HepG2 (cell line): Measurements from ENCODE around the gene IRAK1BP1. TPM values are rescaled to one million over a fixed set of nuclear protein-coding genes. Genes with fewer than 3 reads are reported as not detected.

ENCODE experiments used
- ATAC-seq: fragments of 200-7000 bp; cut with Tn5 transposase; 3 replicates; pipeline ENCODE4 v1.9.1; 2020; ENCODE audit warnings: mild to moderate bottlenecking, moderate library complexity
- BruUV-seq: library from RNA; stranded (reverse); fragments of 400-500 nt; replicated peaks from 2 replicates; lab custom pipeline; 2021; lab: Mats Ljungman, UMichigan
- CTCF ChIA-PET: fragments of 300-600 bp; formaldehyde crosslinking; extraction: SDS; loops from one replicate; lab custom pipeline; 2021; ENCODE audit warnings: low total read pairs, inconsistent platforms, low intra/inter-chr PET ratio; lab: Yijun Ruan, JAX
- POLR2A ChIA-PET: fragments of 350-600 bp; sonication (Branson Sonifier 250); formaldehyde crosslinking; loops from one replicate; lab custom pipeline; 2020; ENCODE audit warnings: antibody characterized with exemption, inconsistent platforms; lab: Yijun Ruan, JAX
- DNase-seq: peaks from one replicate; pipeline ENCODE4 v3.0.0-alpha.2; 2015; ENCODE audit warnings: low spot score
- FAIRE-seq: peaks from 3 replicates; lab custom pipeline; 2011; peaks lifted over from hg19 to GRCh38; lab: Jason Lieb, UNC
- H2AFZ ChIP-seq: one replicate; pipeline ENCODE4 v1.6.1; 2011; ENCODE audit warnings: low read length, inconsistent platforms
- H3K27ac ChIP-seq: fragments of 300-600 bp; 3 replicates; pipeline ENCODE4 v1.8.0; 2011; ENCODE audit warnings: mixed run types, mild to moderate bottlenecking, mixed read lengths, low read length, inconsistent platforms; ENCODE audit not compliant: insufficient read depth; ENCODE audit errors: extremely low read length
- H3K27me3 ChIP-seq, 2 experiments: fragments of 200-600 bp in 1 of 2; 2 replicates in 1 of 2; 3 replicates in 1 of 2; pipeline versions ENCODE4 v1.6.0 to v1.8.0; 2011; ENCODE audit warnings: low read length in 2 of 2, mild to moderate bottlenecking in 2 of 2, moderate library complexity in 2 of 2, inconsistent platforms in 1 of 2; ENCODE audit not compliant: insufficient read depth in 2 of 2, control insufficient read depth in 1 of 2
- H3K36me3 ChIP-seq, 2 experiments: fragments of 200-600 bp in 1 of 2; replicated peaks in 1 of 2; 2 replicates in 1 of 2; 3 replicates in 1 of 2; pipeline versions ENCODE4 v1.5.1 to v1.8.0; 2011; ENCODE audit warnings: low read length in 2 of 2, inconsistent platforms in 1 of 2; ENCODE audit not compliant: insufficient read depth in 2 of 2, control insufficient read depth in 1 of 2
- H3K4me1 ChIP-seq: 2 replicates; pipeline ENCODE4 v1.5.1; 2012; ENCODE audit warnings: low read length, inconsistent platforms; ENCODE audit not compliant: insufficient read depth
- H3K4me2 ChIP-seq: 2 replicates; pipeline ENCODE4 v1.6.0; 2011; ENCODE audit warnings: low read depth, low read length, inconsistent platforms
- H3K4me3 ChIP-seq, 3 experiments: fragments of 200-600 bp in 1 of 3; sonication (generic), shearing (Covaris generic) in 1 of 3; replicated peaks in 1 of 3; 2 replicates each; pipeline ENCODE4 v1.5.1; 2011 to 2016; ENCODE audit warnings: low read length in 3 of 3, inconsistent platforms in 2 of 3, low read depth in 2 of 3, mild to moderate bottlenecking in 2 of 3, control low read depth in 1 of 3, mixed read lengths in 1 of 3; ENCODE audit not compliant: insufficient read depth in 1 of 3
- H3K79me2 ChIP-seq: one replicate; pipeline ENCODE4 v1.6.1; 2011; ENCODE audit warnings: low read length, inconsistent platforms; ENCODE audit not compliant: insufficient read depth
- H3K9ac ChIP-seq: 2 replicates; pipeline ENCODE4 v1.6.0; 2011; ENCODE audit warnings: mild to moderate bottlenecking, low read depth, low read length, inconsistent platforms; ENCODE audit not compliant: insufficient read depth
- H3K9me3 ChIP-seq: 2 replicates; pipeline ENCODE4 v1.5.1; 2012; ENCODE audit warnings: mild to moderate bottlenecking, low read length
- H4K20me1 ChIP-seq: 2 replicates; pipeline ENCODE4 v1.6.0; 2011; ENCODE audit warnings: inconsistent platforms, mild to moderate bottlenecking, low read length, moderate library complexity; ENCODE audit not compliant: insufficient read depth
- ATF7-NPFF ChIP-seq: sonication (generic); formaldehyde crosslinking; IDR thresholded peaks from 2 replicates; pipeline ENCODE4 v1.8.1; 2023; ENCODE audit warnings: mild to moderate bottlenecking, low read depth, missing genetic modification reagents, moderate library complexity
- CCAR2 ChIP-seq: fragments of 200-400 bp; formaldehyde crosslinking; optimal IDR thresholded peaks from 2 replicates; pipeline ENCODE3; 2018; ENCODE audit warnings: low read depth, mild to moderate bottlenecking, low read length, moderate library complexity
- FOXA3 ChIP-seq: IDR thresholded peaks from 2 replicates; pipeline ENCODE4 v1.6.1; 2016; ENCODE audit warnings: missing genetic modification reagents, missing compliant biosample characterization
- NAIF1 ChIP-seq: sonication (generic); formaldehyde crosslinking; IDR thresholded peaks from 2 replicates; pipeline ENCODE4 v1.5.0; 2020; ENCODE audit warnings: mild to moderate bottlenecking, missing genetic modification reagents, borderline replicate concordance
- ZFP37 ChIP-seq: sonication (generic); formaldehyde crosslinking; IDR thresholded peaks from 2 replicates; pipeline ENCODE4 v1.4.0; 2020; ENCODE audit warnings: missing genetic modification reagents, borderline replicate concordance
- ZFP82 ChIP-seq: sonication (generic); formaldehyde crosslinking; IDR thresholded peaks from 2 replicates; pipeline ENCODE4 v1.5.1; 2020; ENCODE audit warnings: mild to moderate bottlenecking, missing genetic modification reagents, borderline replicate concordance
- ZMYM2 ChIP-seq: sonication (generic); formaldehyde crosslinking; IDR thresholded peaks from 2 replicates; pipeline ENCODE4 v1.8.0; 2022; ENCODE audit warnings: mild to moderate bottlenecking, missing genetic modification reagents
- ZNF280D ChIP-seq: sonication (generic); formaldehyde crosslinking; IDR thresholded peaks from 2 replicates; pipeline ENCODE4 v1.5.1; 2020; ENCODE audit warnings: mild to moderate bottlenecking, missing genetic modification reagents
- ZNF557 ChIP-seq: sonication (generic); formaldehyde crosslinking; IDR thresholded peaks from 2 replicates; pipeline ENCODE4 v1.4.0; 2020; ENCODE audit warnings: missing genetic modification reagents
- ZNF761 ChIP-seq: sonication (generic); formaldehyde crosslinking; conservative IDR thresholded peaks from 2 replicates; pipeline ENCODE4 v1.4.0; 2020; ENCODE audit warnings: mild to moderate bottlenecking, missing genetic modification reagents
- WGBS: methylation state at CpG from one replicate; pipeline ENCODE4 v1.1.6; 2017; ENCODE audit warnings: low lambda C conversion rate; 5-methylcytosine and 5-hydroxymethylcytosine counted together
- in situ Hi-C: cut with HindIII; loops from 2 replicates; pipeline ENCODE4 v1.10.0; 2017; ENCODE audit warnings: low pct_unique_long_range_greater_than_20kb; ENCODE audit not compliant: extremely low pct_ligation_motif_present
- intact Hi-C: fragments of 100-400 bp; cut with micrococcal nuclease; formaldehyde crosslinking; loops from one replicate; pipeline ENCODE4 v1.10.0; 2022; ENCODE audit not compliant: unreplicated experiment
- polyA plus RNA-seq, 8 experiments: library from polyadenylated mRNA; depleted of rRNA in 3 of 8; stranded (reverse) in 7 of 8; unstranded in 1 of 8; fragments of >200 nt; fragmentation: Illumina TruSeq in 4 of 8; extraction: Trizol in 4 of 8; gene quantifications; 2 replicates each; pipeline versions ENCODE4 v1.2.1 to v1.2.3, GENCODE V29; 2011 to 2016; ENCODE audit warnings: low read depth in 4 of 8, missing spikeins in 1 of 8, mixed read lengths in 1 of 8; ENCODE audit not compliant: insufficient read depth in 1 of 8
- total RNA-seq, 5 experiments: library from RNA; depleted of rRNA; stranded (reverse); fragments of >200 nt; fragmentation: Illumina TruSeq; extraction: Trizol; gene quantifications; 2 replicates each; pipeline ENCODE4 v1.2.3, GENCODE V29; 2016; ENCODE audit warnings: low read depth in 1 of 5
- TF ChIP-seq, protein P1 (sequence below): sonication (generic); formaldehyde crosslinking; IDR thresholded peaks from 2 replicates; pipeline ENCODE4 v1.8.1; 2023; ENCODE audit warnings: mild to moderate bottlenecking, missing genetic modification reagents
- TF ChIP-seq, protein P2 (sequence below): sonication (generic); formaldehyde crosslinking; IDR thresholded peaks from 2 replicates; pipeline ENCODE4 v1.4.0; 2020; ENCODE audit warnings: missing genetic modification reagents, borderline replicate concordance

The IRAK1BP1 gene
- total and polyA plus RNA-seq, 2 of the 13 experiments (the other 11 are each of a cell fraction or from before 2014, with no cell fraction given), result 0.86 to 1.5 TPM

DNA sequence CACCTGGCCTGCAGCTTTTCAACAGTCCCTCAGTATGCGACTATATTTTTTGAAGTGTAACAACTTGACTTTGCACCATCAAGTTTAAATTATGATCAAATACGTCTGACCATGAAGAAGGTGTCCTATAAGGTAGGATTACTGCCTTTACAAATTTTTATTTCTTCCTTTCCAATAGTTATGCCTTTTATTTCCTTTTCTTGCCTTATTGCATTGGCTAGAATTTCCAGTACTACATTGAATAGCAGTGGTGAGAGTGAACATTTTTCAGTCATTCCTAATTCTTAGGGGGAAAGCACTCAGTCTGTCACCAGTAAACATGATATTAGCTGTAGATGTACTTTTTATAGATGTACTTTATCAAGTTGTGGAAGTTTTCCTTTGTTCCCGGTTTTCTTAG is 81.4 kb downstream of the IRAK1BP1 start:
- Histone ChIP-seq H3K4me3 (no peak overlapping the region), H3K36me3 (peaks cover 14 to 81% of the 10 kb centered on the region in 2 experiments), H2AFZ (no peak overlapping the region), H3K27me3 (no peaks in the 10 kb centered on the region), H3K9me3 (peaks cover 22% of the 10 kb centered on the region), H3K4me2 (no peak overlapping the region), H4K20me1 (no peaks in the 10 kb centered on the region), H3K4me1 (no peaks in the 10 kb centered on the region), H3K9ac (no peak overlapping the region), H3K27ac (no peak overlapping the region), H3K79me2 (no peaks in the 10 kb centered on the region)
- FAIRE-seq, result no peak
- ChIA-PET CTCF (no interaction called here), POLR2A (no interaction called here)
- intact Hi-C loops (no loop called here), in situ Hi-C loops (no loop called here)
- BruUV-seq, result no TSS peak
- peak; percentile 98 for TF ChIP-seq ZNF280D
- TF ChIP-seq, protein P1, sequence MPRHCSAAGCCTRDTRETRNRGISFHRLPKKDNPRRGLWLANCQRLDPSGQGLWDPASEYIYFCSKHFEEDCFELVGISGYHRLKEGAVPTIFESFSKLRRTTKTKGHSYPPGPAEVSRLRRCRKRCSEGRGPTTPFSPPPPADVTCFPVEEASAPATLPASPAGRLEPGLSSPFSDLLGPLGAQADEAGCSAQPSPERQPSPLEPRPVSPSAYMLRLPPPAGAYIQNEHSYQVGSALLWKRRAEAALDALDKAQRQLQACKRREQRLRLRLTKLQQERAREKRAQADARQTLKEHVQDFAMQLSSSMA (CRISPR knock-in tag), result no peak
- TF ChIP-seq ZMYM2, result peak; percentile 75
- no peak for DNase-seq
- ATAC-seq, result no peak
- WGBS, result 100% methylated on average over 3 of the region's 3 CpGs

- Histone ChIP-seq H2AFZ (no peak overlapping the region), H3K4me2 (no peak overlapping the region), H3K9me3 (peaks cover 22% of the 10 kb centered on the region), H3K36me3 (peaks cover 9 to 59% of the 10 kb centered on the region in 2 experiments), H3K27me3 (no peaks in the 10 kb centered on the region), H3K27ac (no peak overlapping the region), H3K4me3 (no peak overlapping the region), H3K9ac (no peak overlapping the region), H3K4me1 (no peaks in the 10 kb centered on the region), H4K20me1 (no peaks in the 10 kb centered on the region), H3K79me2 (no peaks in the 10 kb centered on the region)
- ChIA-PET POLR2A (no interaction called here), CTCF (no interaction called here)
- WGBS, result 92% methylated on average over 1 of the region's 1 CpG
- in situ Hi-C loops, result no loop called here
- no TSS peak for BruUV-seq
- intact Hi-C loops, result no loop called here
- ATAC-seq (no peak), FAIRE-seq (no peak), DNase-seq (no peak)
- TF ChIP-seq ZNF761 (CRISPR knock-in tag), result no peak
- TF ChIP-seq FOXA3 (CRISPR knock-in tag), result no peak
- TF ChIP-seq ZFP37 (CRISPR knock-in tag), result no peak
- TF ChIP-seq, protein P2, sequence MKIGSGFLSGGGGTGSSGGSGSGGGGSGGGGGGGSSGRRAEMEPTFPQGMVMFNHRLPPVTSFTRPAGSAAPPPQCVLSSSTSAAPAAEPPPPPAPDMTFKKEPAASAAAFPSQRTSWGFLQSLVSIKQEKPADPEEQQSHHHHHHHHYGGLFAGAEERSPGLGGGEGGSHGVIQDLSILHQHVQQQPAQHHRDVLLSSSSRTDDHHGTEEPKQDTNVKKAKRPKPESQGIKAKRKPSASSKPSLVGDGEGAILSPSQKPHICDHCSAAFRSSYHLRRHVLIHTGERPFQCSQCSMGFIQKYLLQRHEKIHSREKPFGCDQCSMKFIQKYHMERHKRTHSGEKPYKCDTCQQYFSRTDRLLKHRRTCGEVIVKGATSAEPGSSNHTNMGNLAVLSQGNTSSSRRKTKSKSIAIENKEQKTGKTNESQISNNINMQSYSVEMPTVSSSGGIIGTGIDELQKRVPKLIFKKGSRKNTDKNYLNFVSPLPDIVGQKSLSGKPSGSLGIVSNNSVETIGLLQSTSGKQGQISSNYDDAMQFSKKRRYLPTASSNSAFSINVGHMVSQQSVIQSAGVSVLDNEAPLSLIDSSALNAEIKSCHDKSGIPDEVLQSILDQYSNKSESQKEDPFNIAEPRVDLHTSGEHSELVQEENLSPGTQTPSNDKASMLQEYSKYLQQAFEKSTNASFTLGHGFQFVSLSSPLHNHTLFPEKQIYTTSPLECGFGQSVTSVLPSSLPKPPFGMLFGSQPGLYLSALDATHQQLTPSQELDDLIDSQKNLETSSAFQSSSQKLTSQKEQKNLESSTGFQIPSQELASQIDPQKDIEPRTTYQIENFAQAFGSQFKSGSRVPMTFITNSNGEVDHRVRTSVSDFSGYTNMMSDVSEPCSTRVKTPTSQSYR (CRISPR knock-in tag), result no peak
- TF ChIP-seq ZNF557 (CRISPR knock-in tag), result no peak
- TF ChIP-seq CCAR2, result no peak
- TF ChIP-seq ATF7-NPFF, result no peak
- TF ChIP-seq ZFP82 (CRISPR knock-in tag), result no peak
- no peak for TF ChIP-seq NAIF1 (CRISPR knock-in tag)
These were observed 85.0 kb downstream of the IRAK1BP1 start for GRCh38 chr6:78952362-78952761.
